A549 (cell line): ENCODE data around the gene MRPL40. TPM values are rescaled to one million over a fixed set of nuclear protein-coding genes. Genes with fewer than 3 reads are reported as not detected.
A peak's percentile ranks its signal among the peaks of the same experiment; 100 is the strongest.

Experiments
- ATAC-seq, 2 experiments: fragments of 200-7000 bp in 1 of 2; fragments of >200 bp in 1 of 2; cut with Nextera tagmentation in 1 of 2; cut with Tn5 transposase in 1 of 2; 3 replicates each; pipeline versions ENCODE4 v1.8.0 to v1.9.1; 2018 to 2020; ENCODE audit warnings: mild to moderate bottlenecking in 1 of 2, moderate library complexity in 1 of 2
- CTCF ChIA-PET: fragments of 300-600 bp; sonication (Branson Sonifier 250); formaldehyde crosslinking; extraction: SDS; loops from one replicate; lab custom pipeline; 2021; ENCODE audit warnings: antibody characterized with exemption, inconsistent platforms; lab: Yijun Ruan, JAX
- POLR2A ChIA-PET: fragments of 350-600 bp; formaldehyde crosslinking; extraction: SDS; loops from one replicate; lab custom pipeline; 2021; ENCODE audit warnings: antibody characterized with exemption, inconsistent platforms; lab: Yijun Ruan, JAX
- DNase-seq, 2 experiments: peaks; one replicate each; pipeline versions ENCODE4 v3.0.0 to v3.0.0-alpha.2; 2011 to 2016; ENCODE audit warnings: low read depth in 1 of 2, low spot score in 1 of 2
- FAIRE-seq: peaks from 2 replicates; lab custom pipeline; 2011; peaks lifted over from hg19 to GRCh38; lab: Jason Lieb, UNC
- H3K27ac ChIP-seq, 2 experiments: fragments of >200 bp; sonication (Bioruptor Twin); formaldehyde crosslinking; 3 replicates each; pipeline ENCODE4 v1.5.1; 2016 to 2017
- H3K4me1 ChIP-seq: fragments of >200 bp; sonication (Bioruptor Twin); formaldehyde crosslinking; 3 replicates; pipeline ENCODE4 v1.6.1; 2016
- H3K4me2 ChIP-seq: fragments of >200 bp; sonication (Bioruptor Twin); formaldehyde crosslinking; 3 replicates; pipeline ENCODE4 v1.6.1; 2016
- H3K4me3 ChIP-seq: fragments of >200 bp; sonication (Bioruptor Twin); formaldehyde crosslinking; 3 replicates; pipeline ENCODE4 v1.5.1; 2016
- H3K9me3 ChIP-seq: fragments of >200 bp; sonication (Bioruptor Twin); formaldehyde crosslinking; 3 replicates; pipeline ENCODE4 v1.6.1; 2016
- BCL3 ChIP-seq: fragments of >200 bp; sonication (Bioruptor Twin); formaldehyde crosslinking; IDR thresholded peaks from 3 replicates; pipeline ENCODE4 v1.6.1; 2016
- CHD2 ChIP-seq: fragments of 150-350 bp; IDR thresholded peaks from 2 replicates; pipeline ENCODE4 v1.6.1; 2014; ENCODE audit warnings: low read length; ENCODE audit not compliant: partially characterized antibody
- CHD4 ChIP-seq: fragments of 200-600 bp; sonication (generic); IDR thresholded peaks from 2 replicates; pipeline ENCODE4 v1.6.1; 2016; ENCODE audit warnings: antibody characterized with exemption, mild to moderate bottlenecking, borderline replicate concordance
- CTCF ChIP-seq: fragments of >200 bp; sonication (Bioruptor Twin); formaldehyde crosslinking; IDR thresholded peaks from 3 replicates; pipeline ENCODE4 v1.5.1; 2016
- EP300 ChIP-seq, 2 experiments: fragments of >200 bp; sonication (Bioruptor Twin); formaldehyde crosslinking; IDR thresholded peaks; 2 replicates in 1 of 2; 3 replicates in 1 of 2; pipeline ENCODE4 v1.6.1; 2016 to 2017
- FOSL2 ChIP-seq, 2 experiments: fragments of 450-650 bp in 1 of 2; fragments of >200 bp in 1 of 2; sonication (Bioruptor Twin) in 1 of 2; formaldehyde crosslinking; IDR thresholded peaks; 2 replicates each; pipeline versions ENCODE4 v1.5.0 to v1.6.1; 2016 to 2020; ENCODE audit warnings: mild to moderate bottlenecking in 1 of 2, moderate library complexity in 1 of 2
- HDAC2 ChIP-seq: fragments of 200-600 bp; sonication (generic); IDR thresholded peaks from 2 replicates; pipeline ENCODE4 v1.6.1; 2016
- HOXA7 ChIP-seq: fragments of 250-450 bp; sonication (Bioruptor Pico); IDR thresholded peaks from 2 replicates; pipeline ENCODE4 v1.5.0; 2020; ENCODE audit warnings: mild to moderate bottlenecking, moderate library complexity
- HOXB13 ChIP-seq: fragments of 250-450 bp; sonication (Bioruptor Pico); IDR thresholded peaks from 2 replicates; pipeline ENCODE4 v1.5.0; 2020; ENCODE audit warnings: low read depth, mild to moderate bottlenecking, moderate library complexity
- JUN ChIP-seq, 2 experiments: fragments of >200 bp; sonication (Bioruptor Twin); formaldehyde crosslinking; IDR thresholded peaks; 2 replicates in 1 of 2; 3 replicates in 1 of 2; pipeline ENCODE4 v1.6.1; 2016 to 2017
- KDM5A ChIP-seq: fragments of 200-600 bp; sonication (generic); IDR thresholded peaks from 2 replicates; pipeline ENCODE4 v1.6.1; 2016; ENCODE audit warnings: antibody characterized with exemption, mild to moderate bottlenecking
- MAX ChIP-seq: IDR thresholded peaks from 2 replicates; pipeline ENCODE4 v1.6.1; 2012
- MAZ ChIP-seq: fragments of 150-350 bp; IDR thresholded peaks from 2 replicates; pipeline ENCODE4 v1.6.1; 2014; ENCODE audit warnings: antibody characterized with exemption, low read depth, low read length, borderline replicate concordance
- NFE2L2 ChIP-seq: fragments of 150-350 bp; conservative IDR thresholded peaks from 2 replicates; pipeline ENCODE4 v1.6.1; 2014; ENCODE audit warnings: low read length
- PBX3 ChIP-seq: IDR thresholded peaks from 2 replicates; pipeline ENCODE4 v1.6.1; 2012
- PHF8 ChIP-seq: fragments of 200-600 bp; sonication (generic); IDR thresholded peaks from 2 replicates; pipeline ENCODE4 v1.6.1; 2016; ENCODE audit warnings: low read depth, mild to moderate bottlenecking, antibody characterized with exemption, moderate library complexity, borderline replicate concordance
- POLR2A ChIP-seq: IDR thresholded peaks from 2 replicates; pipeline ENCODE4 v1.6.1; 2012; ENCODE audit warnings: mild to moderate bottlenecking, low read length
- POLR2AphosphoS2 ChIP-seq: conservative IDR thresholded peaks from 2 replicates; pipeline ENCODE4 v1.6.1; 2012; ENCODE audit warnings: low read length, improper control_type of control experiment, inconsistent platforms
- SMC3 ChIP-seq: fragments of >200 bp; sonication (Bioruptor Twin); formaldehyde crosslinking; IDR thresholded peaks from 3 replicates; pipeline ENCODE4 v1.6.1; 2018; ENCODE audit warnings: inconsistent platforms
- USF2 ChIP-seq: fragments of 450-650 bp; IDR thresholded peaks from 2 replicates; pipeline ENCODE4 v1.6.1; 2014; ENCODE audit warnings: antibody characterized with exemption
- ZFP36 ChIP-seq: fragments of 450-650 bp; IDR thresholded peaks from 2 replicates; pipeline ENCODE4 v1.6.1; 2014; ENCODE audit warnings: borderline replicate concordance; ENCODE audit not compliant: partially characterized antibody
- ZNF302 ChIP-seq: fragments of 250-450 bp; sonication (Bioruptor Pico); IDR thresholded peaks from 2 replicates; pipeline ENCODE4 v1.9.0; 2021; ENCODE audit warnings: inconsistent platforms, mild to moderate bottlenecking, moderate library complexity
- ZSCAN20 ChIP-seq: fragments of 250-450 bp; sonication (Bioruptor Pico); IDR thresholded peaks from 2 replicates; pipeline ENCODE4 v1.8.0; 2022; ENCODE audit warnings: mild to moderate bottlenecking, moderate library complexity
- WGBS: methylation state at CpG from one replicate; pipeline ENCODE4 v1.1.6; 2017; ENCODE audit errors: missing lambda C conversion rate; 5-methylcytosine and 5-hydroxymethylcytosine counted together
- polyA plus RNA-seq, 4 experiments: library from polyadenylated mRNA; depleted of rRNA in 3 of 4; stranded (reverse); fragments of >200 nt; fragmentation: RNase III in 1 of 4; extraction: RNeasy Plus Mini Kit Qiagen cat#74134 plus additional on column Dnase treatment in 1 of 4; gene quantifications; 2 replicates in 3 of 4; 3 replicates in 1 of 4; pipeline ENCODE4 v1.2.3, GENCODE V29; 2011 to 2017
- TF ChIP-seq, protein P1 (sequence below): fragments of >200 bp; sonication (Bioruptor Twin); formaldehyde crosslinking; IDR thresholded peaks from 2 replicates; pipeline ENCODE4 v1.6.1; 2016

Gene MRPL40
- polyA plus RNA-seq, 2 of the 4 experiments (the other 2 are of a cell fraction): 32.1 to 45.7 TPM

- ChIA-PET POLR2A (interaction anchor here (0.5 to 1.2 kb wide), 2 partner anchors 15 to 134 kb away, joined by 3 to 4 read pairs; no protein-coding TSS in a partner anchor), CTCF (interaction anchor here (1.1 kb wide), 1 partner anchor 16 kb away, joined by 3 read pairs; no protein-coding TSS in a partner anchor)
- peak overlapping the region; percentile 88 to 97 for H3K27ac ChIP-seq
- DNase-seq: peak in 1 of 2 experiments; percentile 5
- H3K9me3 ChIP-seq: no peaks in the 10 kb centered on the region
- WGBS: 47% methylated on average over 16 of the region's 22 CpGs
- H3K4me1 ChIP-seq: peaks cover 13% of the 10 kb centered on the region; the same call in 2 of the 3 replicates
- no peak for TF ChIP-seq BCL3
- no peak for TF ChIP-seq NFE2L2
- TF ChIP-seq CHD2: no peak
- TF ChIP-seq ZFP36: no peak
- no peak for TF ChIP-seq POLR2AphosphoS2
- no peak for TF ChIP-seq CHD4
- TF ChIP-seq HOXB13: no peak
- no peak for TF ChIP-seq EP300 (IDR thresholded peaks at IDR 0.05)
- no peak for TF ChIP-seq CTCF
- no peak for TF ChIP-seq PHF8
- no peak for TF ChIP-seq JUN (IDR thresholded peaks at IDR 0.05)
- TF ChIP-seq POLR2A: no peak
- TF ChIP-seq ZNF302 (CRISPR knock-in tag): no peak
- no peak for TF ChIP-seq HDAC2
- TF ChIP-seq USF2: no peak
- no peak for FAIRE-seq
- peak overlapping the region; percentile 86 for H3K4me2 ChIP-seq
- peak; percentile 34 to 43; a peak in 5 of 6 replicates for ATAC-seq
- peak overlapping the region; percentile 66 for H3K4me3 ChIP-seq
Measured at GRCh38 chr22:19446603-19447329, 14.4 kb downstream of the MRPL40 start.

DNA sequence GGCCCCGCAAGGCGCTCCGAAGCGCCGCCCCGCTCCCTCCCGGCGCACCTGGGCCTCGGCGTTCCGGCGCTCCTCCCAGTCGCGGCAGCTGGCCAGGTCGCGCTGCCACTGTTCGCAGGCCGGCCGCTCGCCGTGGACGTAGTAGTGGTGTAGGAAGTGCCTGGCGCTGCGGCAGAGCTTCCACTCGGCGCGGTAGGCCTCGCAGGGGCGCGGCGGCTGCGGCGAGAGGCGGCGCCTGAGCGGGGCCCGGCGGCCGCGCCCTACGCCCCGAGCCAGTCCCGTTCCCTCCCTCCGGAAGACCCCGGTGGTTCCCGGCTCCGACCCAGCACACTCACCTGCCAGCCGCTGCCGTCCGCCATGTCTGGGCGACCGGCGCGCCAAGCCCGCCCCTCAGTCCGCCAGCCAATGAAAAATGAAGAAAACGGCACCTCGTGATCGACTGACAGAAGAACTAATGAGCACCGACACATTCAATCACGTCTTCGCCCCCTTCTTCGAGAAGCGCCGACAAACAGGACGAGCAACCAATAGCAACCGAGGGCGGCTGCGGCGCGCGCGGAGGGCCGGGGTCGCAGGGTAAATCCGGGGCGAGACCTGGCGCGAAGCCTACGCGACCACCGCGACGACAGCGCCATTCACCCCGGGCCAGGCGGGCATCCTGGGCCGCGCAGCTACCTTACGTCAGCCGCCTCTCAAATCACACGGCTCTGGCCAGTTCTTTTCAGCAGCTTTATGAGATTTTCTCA lies 15.2 kb downstream of the MRPL40 start, which contains the start of gene C22orf39:
Gene C22orf39 (minus strand): TSS at position 382 of the 746 bp plus-strand sequence. CDS start 23 bp downstream, at position 359.
- FAIRE-seq (no peak), ATAC-seq (peak; percentile 93 to 95), DNase-seq (peak; percentile 87 to 89)
- Histone ChIP-seq H3K27ac (peak within 1 kb of the TSS; percentile 88 to 97), H3K4me3 (peak within 1 kb of the TSS; percentile 66), H3K4me1 (peaks cover 13% of the 10 kb centered on the region; the same call in 2 of the 3 replicates), H3K4me2 (peak within 1 kb of the TSS; percentile 96), H3K9me3 (no peaks in the 10 kb centered on the region)
- 0% methylated on average over 18 of the region's 92 CpGs for WGBS
- ChIA-PET CTCF (interaction anchor here (1.1 kb wide), 1 partner anchor 16 kb away, joined by 3 read pairs; no protein-coding TSS in a partner anchor), POLR2A (interaction anchor here (0.5 to 1.2 kb wide), 4 partner anchors 8 to 135 kb away, joined by 3 to 4 read pairs (median 3); partner anchors contain the start of gene HIRA)
- TF ChIP-seq ZFP36: no peak
- no peak for TF ChIP-seq ZSCAN20 (CRISPR knock-in tag)
- peak; percentile 75; the same call in 1 of the 2 replicates for TF ChIP-seq PHF8
- TF ChIP-seq CTCF: no peak
- no peak for TF ChIP-seq CHD4
- TF ChIP-seq, protein P1, sequence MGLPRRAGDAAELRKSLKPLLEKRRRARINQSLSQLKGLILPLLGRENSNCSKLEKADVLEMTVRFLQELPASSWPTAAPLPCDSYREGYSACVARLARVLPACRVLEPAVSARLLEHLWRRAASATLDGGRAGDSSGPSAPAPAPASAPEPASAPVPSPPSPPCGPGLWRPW: no peak
- TF ChIP-seq KDM5A: peak; percentile 39; the same call in 1 of the 2 replicates
- peak in 1 of 2 experiments; percentile 80; a peak in 2 of 5 replicates for TF ChIP-seq JUN (IDR thresholded peaks at IDR 0.05)
- TF ChIP-seq USF2: peak; percentile 52
- TF ChIP-seq MAX: peak; percentile 40
- no peak for TF ChIP-seq MAZ
- TF ChIP-seq SMC3: no peak
- no peak for TF ChIP-seq NFE2L2
- TF ChIP-seq PBX3: peak; percentile 91
- no peak for TF ChIP-seq HOXA7 (CRISPR knock-in tag)
- no peak for TF ChIP-seq FOSL2 (IDR thresholded peaks at IDR 0.05)
- no peak for TF ChIP-seq FOSL2 (CRISPR knock-in tag; IDR thresholded peaks at IDR 0.05)
